IMR-90 (cell line): ENCODE results near the gene PIP4P1. TPM values are rescaled to one million over a fixed set of nuclear protein-coding genes. Genes with fewer than 3 reads are reported as not detected.

Experiments used
- ATAC-seq: fragments of 200-7000 bp; cut with Tn5 transposase; 2 replicates; pipeline ENCODE4 v1.9.1; 2020; ENCODE audit warnings: low read depth, mild to moderate bottlenecking, moderate library complexity
- BruUV-seq: library from RNA; stranded (reverse); fragments of 400-500 nt; replicated peaks from 2 replicates; lab custom pipeline; 2021; lab: Mats Ljungman, UMichigan
- CTCF ChIA-PET: fragments of 300-600 bp; formaldehyde crosslinking; extraction: SDS; loops from one replicate; lab custom pipeline; 2021; ENCODE audit warnings: antibody characterized with exemption; lab: Yijun Ruan, JAX
- POLR2A ChIA-PET: fragments of 300-600 bp; sonication (Branson Sonifier 250); formaldehyde crosslinking; loops from one replicate; lab custom pipeline; 2022; ENCODE audit warnings: antibody characterized with exemption; ENCODE audit not compliant: unreplicated experiment; lab: Charles Lee
- DNase-seq: peaks from one replicate; pipeline ENCODE4 v3.0.0; 2013
- H2AFZ ChIP-seq: replicated peaks from 2 replicates; pipeline ENCODE3; 2013; ENCODE audit warnings: low read length, mild to moderate bottlenecking; ENCODE audit not compliant: poor library complexity
- H2AK5ac ChIP-seq: 2 replicates; pipeline ENCODE4 v1.6.1; 2013; ENCODE audit warnings: low read depth, low read length, inconsistent platforms
- H2AK9ac ChIP-seq: replicated peaks from 2 replicates; pipeline ENCODE3; 2013; ENCODE audit warnings: mild to moderate bottlenecking, low read depth, low read length, moderate library complexity; ENCODE audit not compliant: poor library complexity
- H2BK120ac ChIP-seq: 2 replicates; pipeline ENCODE4 v1.6.1; 2013; ENCODE audit warnings: low read depth, low read length, inconsistent platforms
- H2BK15ac ChIP-seq: 3 replicates; pipeline ENCODE4 v1.6.1; 2013; ENCODE audit warnings: low read depth, low read length, inconsistent platforms
- H2BK20ac ChIP-seq: 2 replicates; pipeline ENCODE4 v1.6.1; 2013; ENCODE audit warnings: low read depth, mild to moderate bottlenecking, inconsistent platforms, low read length, moderate library complexity
- H2BK5ac ChIP-seq: 2 replicates; pipeline ENCODE4 v1.6.1; 2013; ENCODE audit warnings: mild to moderate bottlenecking, low read depth, low read length, inconsistent platforms; ENCODE audit not compliant: poor library complexity, severe bottlenecking
- H3K14ac ChIP-seq: replicated peaks from 2 replicates; pipeline ENCODE4 v1.6.1; 2013; ENCODE audit warnings: low read depth, low read length, inconsistent platforms
- H3K18ac ChIP-seq: 2 replicates; pipeline ENCODE4 v1.6.1; 2013; ENCODE audit warnings: low read depth, low read length, control low read depth
- H3K23ac ChIP-seq: 2 replicates; pipeline ENCODE4 v1.6.1; 2013; ENCODE audit warnings: low read depth, low read length, inconsistent platforms
- H3K27ac ChIP-seq: 2 replicates; pipeline ENCODE4 v1.5.1; 2013; ENCODE audit warnings: mild to moderate bottlenecking, control low read depth, low read length; ENCODE audit not compliant: insufficient read depth
- H3K27me3 ChIP-seq: 2 replicates; pipeline ENCODE4 v1.6.1; 2013; ENCODE audit warnings: low read length; ENCODE audit not compliant: control insufficient read depth, insufficient read depth
- H3K36me3 ChIP-seq: 2 replicates; pipeline ENCODE4 v1.6.1; 2013; ENCODE audit warnings: low read length, mixed read lengths; ENCODE audit not compliant: control insufficient read depth, insufficient read depth
- H3K4ac ChIP-seq: 2 replicates; pipeline ENCODE4 v1.6.1; 2013; ENCODE audit warnings: low read depth, low read length, inconsistent platforms
- H3K4me1 ChIP-seq: 2 replicates; pipeline ENCODE4 v1.6.1; 2013; ENCODE audit warnings: low read length, mixed read lengths; ENCODE audit not compliant: control insufficient read depth, insufficient read depth
- H3K4me2 ChIP-seq: 2 replicates; pipeline ENCODE4 v1.6.1; 2013; ENCODE audit warnings: low read depth, mild to moderate bottlenecking, control low read depth, low read length, moderate library complexity
- H3K4me3 ChIP-seq: 2 replicates; pipeline ENCODE4 v1.5.1; 2013; ENCODE audit warnings: low read depth, mild to moderate bottlenecking, control low read depth, low read length, moderate library complexity; ENCODE audit not compliant: insufficient read depth
- H3K56ac ChIP-seq: 2 replicates; pipeline ENCODE4 v1.6.1; 2013; ENCODE audit warnings: low read length, inconsistent platforms; ENCODE audit not compliant: insufficient read depth; ENCODE audit errors: extremely low read depth
- H3K79me1 ChIP-seq, 2 experiments: 2 replicates each; pipeline ENCODE4 v1.6.1; 2013; ENCODE audit warnings: low read length in 2 of 2, inconsistent platforms in 1 of 2, low read depth in 1 of 2
- H3K9ac ChIP-seq: 2 replicates; pipeline ENCODE4 v1.6.1; 2013; ENCODE audit warnings: low read depth, low read length, control low read depth
- H3K9me1 ChIP-seq: 2 replicates; pipeline ENCODE4 v1.6.1; 2013; ENCODE audit warnings: low read length, inconsistent platforms; ENCODE audit not compliant: insufficient read depth
- H3K9me3 ChIP-seq: 2 replicates; pipeline ENCODE4 v1.6.1; 2013; ENCODE audit warnings: low read length; ENCODE audit not compliant: control insufficient read depth, insufficient read depth
- H4K20me1 ChIP-seq: 2 replicates; pipeline ENCODE4 v1.6.1; 2013; ENCODE audit warnings: low read length, inconsistent platforms; ENCODE audit not compliant: insufficient read depth
- H4K5ac ChIP-seq: 2 replicates; pipeline ENCODE4 v1.6.1; 2013; ENCODE audit warnings: mild to moderate bottlenecking, low read depth, low read length, control low read depth
- H4K8ac ChIP-seq, 2 experiments: 2 replicates each; pipeline ENCODE4 v1.6.1; 2013; ENCODE audit warnings: low read depth in 2 of 2, low read length in 2 of 2, control low read depth in 1 of 2, inconsistent platforms in 1 of 2
- H4K91ac ChIP-seq: 2 replicates; pipeline ENCODE4 v1.6.1; 2013; ENCODE audit warnings: low read depth, low read length, inconsistent platforms; ENCODE audit not compliant: insufficient read depth
- BHLHE40 ChIP-seq: fragments of 150-350 bp; IDR thresholded peaks from 2 replicates; pipeline ENCODE4 v1.6.1; 2016; ENCODE audit warnings: mild to moderate bottlenecking, low read depth, low read length
- CEBPB ChIP-seq: IDR thresholded peaks from 2 replicates; pipeline ENCODE4 v1.6.1; 2012; ENCODE audit warnings: low read depth, low read length, improper control_type of control experiment
- CHD1 ChIP-seq: IDR thresholded peaks from 2 replicates; pipeline ENCODE4 v1.6.1; 2012; ENCODE audit warnings: low read depth, low read length, improper control_type of control experiment
- CTCF ChIP-seq: conservative IDR thresholded peaks from 2 replicates; pipeline ENCODE4 v1.5.1; 2012; ENCODE audit warnings: mild to moderate bottlenecking, low read depth, low read length, improper control_type of control experiment
- FOS ChIP-seq: fragments of 150-350 bp; IDR thresholded peaks from 2 replicates; pipeline ENCODE4 v1.6.1; 2016; ENCODE audit warnings: low read depth, low read length
- MAFK ChIP-seq: IDR thresholded peaks from 2 replicates; pipeline ENCODE4 v1.6.1; 2012; ENCODE audit warnings: low read depth, low read length, improper control_type of control experiment
- MAZ ChIP-seq: IDR thresholded peaks from 2 replicates; pipeline ENCODE4 v1.6.1; 2012; ENCODE audit warnings: low read depth, mild to moderate bottlenecking, low read length, improper control_type of control experiment, moderate library complexity, borderline replicate concordance
- MXI1 ChIP-seq: IDR thresholded peaks from 2 replicates; pipeline ENCODE4 v1.6.1; 2012; ENCODE audit warnings: low read depth, mild to moderate bottlenecking, low read length, moderate library complexity, borderline replicate concordance
- NFE2L2 ChIP-seq: fragments of 150-350 bp; IDR thresholded peaks from 2 replicates; pipeline ENCODE4 v1.6.1; 2016; ENCODE audit warnings: low read depth, mild to moderate bottlenecking, low read length
- POLR2A ChIP-seq: IDR thresholded peaks from 2 replicates; pipeline ENCODE4 v1.6.1; 2012; ENCODE audit warnings: mild to moderate bottlenecking, low read depth, low read length
- RAD21 ChIP-seq: IDR thresholded peaks from 2 replicates; pipeline ENCODE4 v1.6.1; 2012; ENCODE audit warnings: low read length, improper control_type of control experiment
- RCOR1 ChIP-seq: IDR thresholded peaks from 2 replicates; pipeline ENCODE4 v1.6.1; 2012; ENCODE audit warnings: mild to moderate bottlenecking, low read length, improper control_type of control experiment; ENCODE audit not compliant: insufficient replicate concordance
- RFX5 ChIP-seq: IDR thresholded peaks from 2 replicates; pipeline ENCODE4 v1.8.0; 2012; ENCODE audit warnings: low read depth, mild to moderate bottlenecking, low read length, moderate library complexity
- SMC3 ChIP-seq: fragments of 150-350 bp; IDR thresholded peaks from 2 replicates; pipeline ENCODE4 v1.6.1; 2016; ENCODE audit warnings: low read depth, mild to moderate bottlenecking, antibody characterized with exemption, low read length, moderate library complexity
- USF2 ChIP-seq: fragments of 150-350 bp; IDR thresholded peaks from 2 replicates; pipeline ENCODE4 v1.6.1; 2017; ENCODE audit warnings: mild to moderate bottlenecking, antibody characterized with exemption, low read length, low read depth
- WGBS, 2 experiments: methylation state at CpG; one replicate each; pipeline versions ENCODE4 v1.1.5 to v1.1.7; 2013; ENCODE audit warnings: missing lambda C conversion rate in 2 of 2; ENCODE audit not compliant: insufficient read length in 1 of 2; ENCODE audit errors: extremely low coverage in 2 of 2; 5-methylcytosine and 5-hydroxymethylcytosine counted together
- dilution Hi-C: fragments of 300-500 bp; cut with HindIII; formaldehyde crosslinking; loops from one replicate; pipeline ENCODE4 v1.14.3; 2018; ENCODE audit warnings: low sequenced_read_pairs; ENCODE audit not compliant: unreplicated experiment
- in situ Hi-C: fragments of 300-500 bp; cut with MboI; formaldehyde crosslinking; loops from 3 replicates; pipeline ENCODE4 v1.14.3; 2019; ENCODE audit warnings: low sequenced_read_pairs, inconsistent platforms, mixed read lengths
- intact Hi-C: fragments of 100-400 bp; cut with micrococcal nuclease; formaldehyde crosslinking; loops from 2 replicates; pipeline ENCODE4 v1.10.0; 2022
- polyA plus RNA-seq, 3 experiments: library from polyadenylated mRNA; depleted of rRNA; stranded (reverse); fragments of >200 nt; gene quantifications; 2 replicates each; pipeline ENCODE4 v1.2.3, GENCODE V29; 2012; ENCODE audit warnings: low replicate concordance in 1 of 3
- total RNA-seq: library from RNA; depleted of rRNA; stranded (reverse); fragments of >200 nt; gene quantifications from 2 replicates; pipeline ENCODE4 v1.2.3, GENCODE V29; 2012
- TF ChIP-seq, protein P1 (sequence below): fragments of 150-350 bp; IDR thresholded peaks from 2 replicates; pipeline ENCODE4 v1.6.1; 2016; ENCODE audit warnings: low read depth, mild to moderate bottlenecking, low read length, moderate library complexity, borderline replicate concordance

PIP4P1 gene
- total and polyA plus RNA-seq, 2 of the 4 experiments (the other 2 are of a cell fraction) = 15.2 to 27.8 TPM

DNA sequence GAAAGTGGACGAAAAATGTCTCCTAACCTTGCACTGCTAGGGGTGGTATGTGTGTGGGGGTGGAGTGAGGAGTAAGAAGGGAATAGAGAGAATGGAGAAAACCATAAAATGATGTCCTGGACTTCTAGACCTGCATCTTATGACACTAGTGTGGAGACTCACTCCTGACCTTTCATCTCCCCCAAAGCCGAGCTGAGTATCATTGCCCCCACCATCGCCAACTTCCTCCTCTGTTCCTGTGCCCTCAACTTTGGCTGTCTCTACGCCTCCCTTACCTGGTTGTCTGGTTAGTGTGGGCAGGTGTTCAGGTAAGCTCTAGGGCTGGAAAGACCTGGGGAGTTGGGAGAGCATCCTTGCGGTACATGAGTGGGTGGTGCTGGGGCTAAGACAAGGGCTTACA lies 20.8 kb downstream of the PIP4P1 start:
- TF ChIP-seq CTCF (no peak), FOS (no peak), RAD21 (no peak), CEBPB (no peak), NFE2L2 (no peak), MAZ (no peak), USF2 (no peak), BHLHE40 (no peak), MXI1 (no peak), MAFK (no peak), CHD1 (no peak), SMC3 (no peak), POLR2A (no peak), RFX5 (no peak), RCOR1 (no peak)
- TF ChIP-seq, protein P1, sequence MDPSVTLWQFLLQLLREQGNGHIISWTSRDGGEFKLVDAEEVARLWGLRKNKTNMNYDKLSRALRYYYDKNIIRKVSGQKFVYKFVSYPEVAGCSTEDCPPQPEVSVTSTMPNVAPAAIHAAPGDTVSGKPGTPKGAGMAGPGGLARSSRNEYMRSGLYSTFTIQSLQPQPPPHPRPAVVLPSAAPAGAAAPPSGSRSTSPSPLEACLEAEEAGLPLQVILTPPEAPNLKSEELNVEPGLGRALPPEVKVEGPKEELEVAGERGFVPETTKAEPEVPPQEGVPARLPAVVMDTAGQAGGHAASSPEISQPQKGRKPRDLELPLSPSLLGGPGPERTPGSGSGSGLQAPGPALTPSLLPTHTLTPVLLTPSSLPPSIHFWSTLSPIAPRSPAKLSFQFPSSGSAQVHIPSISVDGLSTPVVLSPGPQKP = no peak

More for the DNA sequence above, 20.8 kb downstream of the PIP4P1 start:
- no peak overlapping the region for H2AFZ ChIP-seq
- no peak overlapping the region for H2AK9ac ChIP-seq
- H2BK15ac ChIP-seq = no peak overlapping the region
- dilution Hi-C loops = no loop called here
- ChIA-PET CTCF (no interaction called here), POLR2A (no interaction called here)
- H3K4me3 ChIP-seq = no peak overlapping the region
- no peaks in the 10 kb centered on the region for H3K36me3 ChIP-seq
- H4K5ac ChIP-seq = no peak overlapping the region
- H4K8ac ChIP-seq = no peak overlapping the region
- in situ Hi-C loops = no loop called here
- no peak overlapping the region for H2BK5ac ChIP-seq
- H4K91ac ChIP-seq = no peak overlapping the region
- H3K9ac ChIP-seq = no peak overlapping the region
- no peak overlapping the region for H2BK120ac ChIP-seq
- H3K4me2 ChIP-seq = no peak overlapping the region
- DNase-seq (no peak), ATAC-seq (no peak)
- no peak overlapping the region for H3K23ac ChIP-seq
- no peak overlapping the region for H3K18ac ChIP-seq
- H3K79me1 ChIP-seq = no peaks in the 10 kb centered on the region
- no peak overlapping the region for H3K56ac ChIP-seq
- H3K9me1 ChIP-seq = no peaks in the 10 kb centered on the region
- H2AK5ac ChIP-seq = no peak overlapping the region
- H3K27me3 ChIP-seq = peaks cover 5% of the 10 kb centered on the region; the same call in 1 of the 2 replicates
- no TSS peak for BruUV-seq
- no CpG with 5 or more reads among the region's 5 CpGs for WGBS, 2 experiments
- H4K20me1 ChIP-seq = no peaks in the 10 kb centered on the region
- H3K14ac ChIP-seq = no peak overlapping the region
- intact Hi-C loops = loop anchor here (10.0 kb wide), 1 partner anchor 76 kb away; no protein-coding TSS in a partner anchor
- 0 out of 2 replicates have a peak, but pooled peaks cover under 1% of the 10 kb centered on the region for H3K4me1 ChIP-seq
- no peak overlapping the region for H3K4ac ChIP-seq
- H3K9me3 ChIP-seq = no peaks in the 10 kb centered on the region
- H3K27ac ChIP-seq = no peak overlapping the region
- H2BK20ac ChIP-seq = no peak overlapping the region
